ENCODE results near the gene MUL1.
"Not testable (repeated sequence)": the region's sequence is repeated elsewhere in the genome, so short reads cannot be mapped to it uniquely, and the experiment has no call there.

- TF ChIP-seq CTCF (IDR thresholded peaks at IDR 0.05 in 2 of 3, conservative IDR thresholded peaks at IDR 0.05 in 1 of 3; ENCODE audit: insufficient read depth in 2 of 3, low read depth in 1 of 3, low read length in 3 of 3); HNRNPLL (IDR thresholded peaks at IDR 0.05; ENCODE audit: low read depth, low read length, poor library complexity, severe bottlenecking); RNF2 (IDR thresholded peaks at IDR 0.05); TAF1 (IDR thresholded peaks at IDR 0.05; ENCODE audit: control insufficient read depth, extremely low read depth, insufficient read depth, low read length, severe bottlenecking); SMC3 (conservative IDR thresholded peaks at IDR 0.05; ENCODE audit: insufficient read depth, low read depth, low read length); RBM34 (IDR thresholded peaks at IDR 0.05; ENCODE audit: borderline replicate concordance, insufficient read depth, low read length); SNRNP70 (optimal IDR thresholded peaks at IDR 0.05; ENCODE audit: low read depth, low read length); ZNF408 (CRISPR knock-in tag; IDR thresholded peaks at IDR 0.05; ENCODE audit: low read depth); CHD1 (IDR thresholded peaks at IDR 0.05; ENCODE audit: low read length): not testable (repeated sequence)
Observed at GRCh38 chr1:20496725-20497383, 11.1 kb downstream of the MUL1 start.
